ENCODE measurements around the gene C19orf85.
A peak's percentile ranks its signal among the peaks of the same experiment; 100 is the strongest.

Gene C19orf85

DNA sequence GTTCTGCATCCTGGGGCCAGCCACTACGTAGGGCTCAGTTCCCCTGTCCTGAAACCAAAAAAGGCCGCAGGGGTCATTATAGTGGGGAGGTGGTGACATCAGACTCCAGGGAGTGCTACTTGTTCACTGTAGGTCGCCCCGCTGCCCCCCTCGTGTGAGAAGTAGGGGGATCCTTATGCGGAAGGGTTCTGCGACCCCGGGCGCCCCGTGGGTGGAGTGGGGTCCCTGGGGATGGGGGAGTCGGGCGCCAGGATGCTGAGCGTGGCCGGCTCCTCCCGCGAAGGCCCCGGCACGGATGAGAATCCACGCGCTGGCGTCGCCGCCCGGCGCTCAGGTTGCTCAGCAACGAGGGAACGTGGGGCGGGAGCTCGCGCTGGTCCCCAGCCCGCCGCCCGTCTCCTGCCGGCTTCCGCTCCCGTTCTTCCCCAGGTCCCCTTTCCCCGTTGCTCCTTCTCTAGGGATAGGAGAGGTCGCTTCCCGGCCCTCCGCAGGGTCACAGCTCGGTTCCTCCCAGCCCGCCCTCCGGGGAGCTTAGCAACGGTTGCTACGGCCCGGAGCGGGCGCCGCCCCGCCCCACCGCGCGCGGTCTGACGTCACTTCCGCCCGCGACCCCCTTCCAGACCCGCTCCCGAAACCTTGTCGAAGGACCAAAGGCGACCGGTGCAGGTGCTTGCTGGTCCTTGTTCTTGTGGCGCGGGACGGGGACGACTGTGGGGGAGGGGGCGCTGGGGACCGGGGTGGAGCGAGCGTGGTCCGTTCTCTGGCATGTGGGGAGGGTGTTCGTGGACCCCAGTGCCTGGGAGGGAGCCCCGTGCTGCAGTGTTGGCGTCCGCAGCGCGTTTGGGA, 20.3 kb upstream of the C19orf85 start, which contains the start of gene NAT14 (continued):
- TF ChIP-seq ZNF544 (tag by site-specific recombination; IDR thresholded peaks at IDR 0.05) (no peak), OSR2 (tag by site-specific recombination; IDR thresholded peaks at IDR 0.05) (no peak), ZNF341 (tag by site-specific recombination; IDR thresholded peaks at IDR 0.05; ENCODE audit: low read depth) (peak; percentile 38; the same call in 1 of the 2 replicates), GLIS1 (tag by site-specific recombination; IDR thresholded peaks at IDR 0.05) (peak; percentile 67), ZFHX2 (tag by site-specific recombination; conservative IDR thresholded peaks at IDR 0.05) (peak; percentile 4; the same call in 1 of the 2 replicates), ZBTB48 (tag by site-specific recombination; IDR thresholded peaks at IDR 0.05) (peak; percentile 66), KLF8 (tag by site-specific recombination; IDR thresholded peaks at IDR 0.05) (peak; percentile 71), ZNF561 (tag by site-specific recombination; IDR thresholded peaks at IDR 0.05; ENCODE audit: borderline replicate concordance) (peak; percentile 42; the same call in 1 of the 2 replicates), GLIS2 (tag by site-specific recombination; IDR thresholded peaks at IDR 0.05) (peak; percentile 42), GLI2 (tag by site-specific recombination; IDR thresholded peaks at IDR 0.05; ENCODE audit: borderline replicate concordance, low read depth) (no peak), ZNF610 (tag by site-specific recombination; IDR thresholded peaks at IDR 0.05; ENCODE audit: borderline replicate concordance) (0 out of 2 replicates have a peak, but pooled peaks have one; percentile 48), IKZF3 (tag by site-specific recombination; IDR thresholded peaks at IDR 0.05) (peak; percentile 39; the same call in 1 of the 2 replicates), TCF7L2 (IDR thresholded peaks at IDR 0.05; ENCODE audit: borderline replicate concordance, low read depth, low read length) (no peak), ZNF221 (tag by site-specific recombination; IDR thresholded peaks at IDR 0.05; ENCODE audit: borderline replicate concordance) (no peak), ZNF768 (tag by site-specific recombination; IDR thresholded peaks at IDR 0.05) (no peak), HOXC10 (CRISPR knock-in tag; IDR thresholded peaks at IDR 0.05) (peak; percentile 71; the same call in 1 of the 2 replicates), SP3 (tag by site-specific recombination; IDR thresholded peaks at IDR 0.05) (peak; percentile 63; the same call in 1 of the 2 replicates), ZNF19 (tag by site-specific recombination; IDR thresholded peaks at IDR 0.05; ENCODE audit: low read depth) (no peak), ZBTB8A (tag by site-specific recombination; IDR thresholded peaks at IDR 0.05) (0 out of 2 replicates have a peak, but pooled peaks have one; percentile 22), KLF9 (tag by site-specific recombination; IDR thresholded peaks at IDR 0.05; ENCODE audit: low read depth) (peak; percentile 68; the same call in 1 of the 2 replicates)
- TF ChIP-seq, protein P1, sequence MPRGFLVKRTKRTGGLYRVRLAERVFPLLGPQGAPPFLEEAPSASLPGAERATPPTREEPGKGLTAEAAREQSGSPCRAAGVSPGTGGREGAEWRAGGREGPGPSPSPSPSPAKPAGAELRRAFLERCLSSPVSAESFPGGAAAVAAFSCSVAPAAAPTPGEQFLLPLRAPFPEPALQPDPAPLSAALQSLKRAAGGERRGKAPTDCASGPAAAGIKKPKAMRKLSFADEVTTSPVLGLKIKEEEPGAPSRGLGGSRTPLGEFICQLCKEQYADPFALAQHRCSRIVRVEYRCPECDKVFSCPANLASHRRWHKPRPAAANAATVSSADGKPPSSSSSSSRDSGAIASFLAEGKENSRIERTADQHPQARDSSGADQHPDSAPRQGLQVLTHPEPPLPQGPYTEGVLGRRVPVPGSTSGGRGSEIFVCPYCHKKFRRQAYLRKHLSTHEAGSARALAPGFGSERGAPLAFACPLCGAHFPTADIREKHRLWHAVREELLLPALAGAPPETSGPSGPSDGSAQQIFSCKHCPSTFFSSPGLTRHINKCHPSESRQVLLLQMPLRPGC (tag by site-specific recombination; IDR thresholded peaks at IDR 0.05): no peak
- TF ChIP-seq, protein P2, sequence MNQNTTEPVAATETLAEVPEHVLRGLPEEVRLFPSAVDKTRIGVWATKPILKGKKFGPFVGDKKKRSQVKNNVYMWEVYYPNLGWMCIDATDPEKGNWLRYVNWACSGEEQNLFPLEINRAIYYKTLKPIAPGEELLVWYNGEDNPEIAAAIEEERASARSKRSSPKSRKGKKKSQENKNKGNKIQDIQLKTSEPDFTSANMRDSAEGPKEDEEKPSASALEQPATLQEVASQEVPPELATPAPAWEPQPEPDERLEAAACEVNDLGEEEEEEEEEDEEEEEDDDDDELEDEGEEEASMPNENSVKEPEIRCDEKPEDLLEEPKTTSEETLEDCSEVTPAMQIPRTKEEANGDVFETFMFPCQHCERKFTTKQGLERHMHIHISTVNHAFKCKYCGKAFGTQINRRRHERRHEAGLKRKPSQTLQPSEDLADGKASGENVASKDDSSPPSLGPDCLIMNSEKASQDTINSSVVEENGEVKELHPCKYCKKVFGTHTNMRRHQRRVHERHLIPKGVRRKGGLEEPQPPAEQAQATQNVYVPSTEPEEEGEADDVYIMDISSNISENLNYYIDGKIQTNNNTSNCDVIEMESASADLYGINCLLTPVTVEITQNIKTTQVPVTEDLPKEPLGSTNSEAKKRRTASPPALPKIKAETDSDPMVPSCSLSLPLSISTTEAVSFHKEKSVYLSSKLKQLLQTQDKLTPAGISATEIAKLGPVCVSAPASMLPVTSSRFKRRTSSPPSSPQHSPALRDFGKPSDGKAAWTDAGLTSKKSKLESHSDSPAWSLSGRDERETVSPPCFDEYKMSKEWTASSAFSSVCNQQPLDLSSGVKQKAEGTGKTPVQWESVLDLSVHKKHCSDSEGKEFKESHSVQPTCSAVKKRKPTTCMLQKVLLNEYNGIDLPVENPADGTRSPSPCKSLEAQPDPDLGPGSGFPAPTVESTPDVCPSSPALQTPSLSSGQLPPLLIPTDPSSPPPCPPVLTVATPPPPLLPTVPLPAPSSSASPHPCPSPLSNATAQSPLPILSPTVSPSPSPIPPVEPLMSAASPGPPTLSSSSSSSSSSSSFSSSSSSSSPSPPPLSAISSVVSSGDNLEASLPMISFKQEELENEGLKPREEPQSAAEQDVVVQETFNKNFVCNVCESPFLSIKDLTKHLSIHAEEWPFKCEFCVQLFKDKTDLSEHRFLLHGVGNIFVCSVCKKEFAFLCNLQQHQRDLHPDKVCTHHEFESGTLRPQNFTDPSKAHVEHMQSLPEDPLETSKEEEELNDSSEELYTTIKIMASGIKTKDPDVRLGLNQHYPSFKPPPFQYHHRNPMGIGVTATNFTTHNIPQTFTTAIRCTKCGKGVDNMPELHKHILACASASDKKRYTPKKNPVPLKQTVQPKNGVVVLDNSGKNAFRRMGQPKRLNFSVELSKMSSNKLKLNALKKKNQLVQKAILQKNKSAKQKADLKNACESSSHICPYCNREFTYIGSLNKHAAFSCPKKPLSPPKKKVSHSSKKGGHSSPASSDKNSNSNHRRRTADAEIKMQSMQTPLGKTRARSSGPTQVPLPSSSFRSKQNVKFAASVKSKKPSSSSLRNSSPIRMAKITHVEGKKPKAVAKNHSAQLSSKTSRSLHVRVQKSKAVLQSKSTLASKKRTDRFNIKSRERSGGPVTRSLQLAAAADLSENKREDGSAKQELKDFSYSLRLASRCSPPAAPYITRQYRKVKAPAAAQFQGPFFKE (tag by site-specific recombination; IDR thresholded peaks at IDR 0.05; ENCODE audit: borderline replicate concordance): no peak
- TF ChIP-seq, protein P3, sequence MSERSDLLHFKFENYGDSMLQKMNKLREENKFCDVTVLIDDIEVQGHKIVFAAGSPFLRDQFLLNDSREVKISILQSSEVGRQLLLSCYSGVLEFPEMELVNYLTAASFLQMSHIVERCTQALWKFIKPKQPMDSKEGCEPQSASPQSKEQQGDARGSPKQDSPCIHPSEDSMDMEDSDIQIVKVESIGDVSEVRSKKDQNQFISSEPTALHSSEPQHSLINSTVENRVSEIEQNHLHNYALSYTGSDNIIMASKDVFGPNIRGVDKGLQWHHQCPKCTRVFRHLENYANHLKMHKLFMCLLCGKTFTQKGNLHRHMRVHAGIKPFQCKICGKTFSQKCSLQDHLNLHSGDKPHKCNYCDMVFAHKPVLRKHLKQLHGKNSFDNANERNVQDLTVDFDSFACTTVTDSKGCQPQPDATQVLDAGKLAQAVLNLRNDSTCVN (tag by site-specific recombination; optimal IDR thresholded peaks at IDR 0.05): peak; percentile 79
- TF ChIP-seq, protein P4, sequence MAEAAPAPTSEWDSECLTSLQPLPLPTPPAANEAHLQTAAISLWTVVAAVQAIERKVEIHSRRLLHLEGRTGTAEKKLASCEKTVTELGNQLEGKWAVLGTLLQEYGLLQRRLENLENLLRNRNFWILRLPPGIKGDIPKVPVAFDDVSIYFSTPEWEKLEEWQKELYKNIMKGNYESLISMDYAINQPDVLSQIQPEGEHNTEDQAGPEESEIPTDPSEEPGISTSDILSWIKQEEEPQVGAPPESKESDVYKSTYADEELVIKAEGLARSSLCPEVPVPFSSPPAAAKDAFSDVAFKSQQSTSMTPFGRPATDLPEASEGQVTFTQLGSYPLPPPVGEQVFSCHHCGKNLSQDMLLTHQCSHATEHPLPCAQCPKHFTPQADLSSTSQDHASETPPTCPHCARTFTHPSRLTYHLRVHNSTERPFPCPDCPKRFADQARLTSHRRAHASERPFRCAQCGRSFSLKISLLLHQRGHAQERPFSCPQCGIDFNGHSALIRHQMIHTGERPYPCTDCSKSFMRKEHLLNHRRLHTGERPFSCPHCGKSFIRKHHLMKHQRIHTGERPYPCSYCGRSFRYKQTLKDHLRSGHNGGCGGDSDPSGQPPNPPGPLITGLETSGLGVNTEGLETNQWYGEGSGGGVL (tag by site-specific recombination; IDR thresholded peaks at IDR 0.05): 0 out of 2 replicates have a peak, but pooled peaks have one; percentile 34
- TF ChIP-seq, protein P5, sequence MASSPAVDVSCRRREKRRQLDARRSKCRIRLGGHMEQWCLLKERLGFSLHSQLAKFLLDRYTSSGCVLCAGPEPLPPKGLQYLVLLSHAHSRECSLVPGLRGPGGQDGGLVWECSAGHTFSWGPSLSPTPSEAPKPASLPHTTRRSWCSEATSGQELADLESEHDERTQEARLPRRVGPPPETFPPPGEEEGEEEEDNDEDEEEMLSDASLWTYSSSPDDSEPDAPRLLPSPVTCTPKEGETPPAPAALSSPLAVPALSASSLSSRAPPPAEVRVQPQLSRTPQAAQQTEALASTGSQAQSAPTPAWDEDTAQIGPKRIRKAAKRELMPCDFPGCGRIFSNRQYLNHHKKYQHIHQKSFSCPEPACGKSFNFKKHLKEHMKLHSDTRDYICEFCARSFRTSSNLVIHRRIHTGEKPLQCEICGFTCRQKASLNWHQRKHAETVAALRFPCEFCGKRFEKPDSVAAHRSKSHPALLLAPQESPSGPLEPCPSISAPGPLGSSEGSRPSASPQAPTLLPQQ (tag by site-specific recombination; IDR thresholded peaks at IDR 0.05): 0 out of 2 replicates have a peak, but pooled peaks have one; percentile 32
